IPS DF 4.7 (cell line): Measurements from ENCODE around the gene SUMO1.
"Not testable (repeated sequence)": the region's sequence is repeated elsewhere in the genome, so short reads cannot be mapped to it uniquely, and the experiment has no call there.

Experiments used
- DNase-seq: peaks from one replicate; pipeline ENCODE4 v3.0.0-alpha.2; 2013; ENCODE audit warnings: low spot score; ENCODE audit errors: extremely low read depth

The SUMO1 gene

DNA sequence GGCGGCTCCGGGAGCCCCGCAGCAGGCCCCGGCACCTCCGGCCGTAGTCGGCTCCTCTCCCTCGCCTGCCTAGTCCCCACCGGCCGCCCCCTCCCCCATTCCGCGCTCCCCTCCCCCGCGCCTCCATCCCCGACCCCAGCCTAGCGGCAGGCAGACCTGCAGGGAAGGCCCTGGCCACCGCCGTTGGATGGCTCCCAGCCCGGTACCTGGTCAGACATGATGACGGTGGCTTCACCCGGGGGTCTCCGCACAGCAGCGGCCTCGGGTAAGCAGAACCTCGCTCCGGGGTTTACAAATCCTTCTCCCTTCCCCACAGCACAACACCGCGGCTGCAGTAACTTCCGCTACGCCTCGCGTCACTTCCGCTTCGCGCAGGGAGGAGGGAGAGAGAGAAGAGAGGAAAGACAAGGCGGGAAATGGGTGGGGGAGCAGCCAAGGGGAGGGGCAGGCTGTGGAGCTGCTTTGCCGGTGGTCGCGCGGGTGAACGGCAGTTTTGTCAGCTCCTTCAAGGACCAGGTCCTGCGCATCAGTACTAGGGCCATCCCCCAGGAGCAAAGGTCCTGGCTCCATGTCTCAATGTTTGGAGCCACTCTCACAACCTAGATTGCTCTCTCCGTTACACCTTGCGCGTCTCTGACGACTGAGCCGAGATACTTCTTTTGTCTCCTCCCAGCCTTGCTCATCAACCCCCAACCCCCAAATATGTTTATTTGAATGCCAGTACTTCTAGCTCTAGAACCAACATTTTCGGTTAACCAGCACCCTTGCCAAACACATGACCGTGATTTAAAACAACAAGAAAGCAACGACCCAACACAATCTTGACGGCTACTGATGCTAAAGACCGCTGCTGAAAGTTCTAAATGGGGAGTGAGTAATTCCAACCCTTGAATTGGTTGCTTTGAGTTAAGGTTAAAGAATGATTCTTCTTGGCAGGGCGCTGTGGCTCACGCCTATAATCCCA, at the start of gene SUMO1:
TSS of gene SUMO1 (minus strand) at position 364 of the 964 bp plus-strand sequence. CDS start at position 218, 146 bp downstream.
- peak; percentile 87 for DNase-seq

- DNase-seq: no peak
Observed at GRCh38 chr2:202286595-202286994, 48.2 kb upstream of the SUMO1 start.

DNA sequence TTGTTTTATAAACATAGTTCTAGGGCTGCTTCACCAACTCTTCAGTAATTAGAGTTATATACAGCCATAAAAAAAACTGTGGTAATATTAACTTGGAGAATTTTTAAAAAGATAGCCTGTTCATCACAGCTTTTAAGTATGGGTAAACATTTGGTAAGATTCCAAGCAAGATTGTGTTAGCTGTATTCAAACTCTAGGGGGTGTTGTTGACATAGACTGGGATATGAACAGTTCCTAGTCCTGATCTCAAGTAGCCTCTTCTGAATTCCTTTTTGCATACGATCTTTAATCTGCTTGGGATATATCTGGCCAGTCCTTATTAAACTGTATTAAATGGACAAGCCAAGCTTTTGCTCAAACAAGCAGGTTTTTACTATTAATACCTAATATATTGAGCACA, 40.5 kb upstream of the SUMO1 start:
- no peak for DNase-seq

- no peak for DNase-seq
Observed at GRCh38 chr2:202278036-202278760, 39.8 kb upstream of the SUMO1 start.

DNA sequence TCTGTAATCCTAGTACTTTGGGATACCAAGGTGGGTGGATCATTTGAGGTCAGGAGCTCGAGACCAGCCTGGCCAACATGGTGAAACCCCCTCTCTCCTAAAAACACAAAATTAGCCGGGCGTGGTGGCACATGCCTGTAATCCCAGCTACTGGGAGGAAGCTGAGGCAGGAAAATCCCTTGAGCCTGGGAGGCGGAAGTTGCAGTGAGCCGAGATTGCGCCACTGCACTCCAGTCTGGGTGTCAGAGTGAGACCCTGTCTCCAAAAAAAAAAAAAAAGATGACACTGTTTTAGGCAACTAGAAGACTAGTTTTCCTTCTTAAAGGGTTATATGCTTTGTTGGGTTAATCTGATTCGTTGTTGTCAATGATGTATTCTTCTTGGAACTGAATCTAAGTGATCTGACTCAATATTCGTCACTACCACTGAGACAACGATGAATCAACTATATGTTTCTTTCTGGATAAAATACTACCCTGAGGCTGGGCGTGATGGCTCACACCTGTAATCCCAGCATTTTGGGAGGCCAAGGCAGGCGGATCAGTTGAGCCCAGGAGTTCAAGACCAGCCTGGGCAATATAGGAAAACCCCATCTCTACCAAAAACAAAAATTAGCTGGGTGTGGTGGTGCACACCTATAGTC, 37.8 kb upstream of the SUMO1 start:
- DNase-seq: not testable (repeated sequence)

DNA sequence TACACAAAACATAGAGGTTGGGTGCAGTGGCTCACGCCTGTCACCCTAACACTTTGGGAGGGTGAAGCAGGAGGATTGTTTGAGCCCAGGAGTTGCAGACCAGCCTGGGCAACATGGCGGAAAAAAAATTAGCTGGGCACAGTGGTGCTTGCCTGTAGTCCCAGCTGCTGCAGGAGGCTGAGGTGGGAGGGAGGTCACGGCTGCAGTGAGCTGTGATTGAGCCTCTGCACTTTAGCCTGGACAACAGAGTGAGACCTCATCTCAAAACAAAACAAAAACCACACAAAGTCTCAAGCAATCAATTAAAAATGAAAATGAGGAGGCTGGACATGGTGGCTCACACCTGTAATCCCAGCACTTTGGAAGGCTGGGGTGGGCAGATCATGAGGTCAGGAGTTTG, 32.1 kb upstream of the SUMO1 start:
- DNase-seq: no peak

DNA sequence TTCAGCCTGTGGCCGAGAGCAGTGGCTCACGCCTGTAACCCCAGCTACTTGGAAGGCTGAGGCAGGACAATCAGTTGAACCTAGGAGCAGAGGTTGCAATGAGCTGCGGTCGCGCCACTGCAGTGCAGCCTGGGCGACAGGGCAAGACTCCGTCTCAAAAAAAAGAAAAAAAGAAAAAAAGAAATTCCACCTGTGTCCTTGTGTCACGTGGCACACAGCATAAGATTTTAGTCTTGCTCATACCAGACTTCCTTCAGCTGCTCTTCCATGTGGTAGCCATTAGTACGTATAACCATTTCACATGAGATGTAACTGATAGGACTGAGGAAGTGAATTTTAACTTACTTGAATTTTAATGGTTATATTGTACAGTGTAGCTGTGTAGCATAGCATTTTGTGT, 31.2 kb upstream of the SUMO1 start:
- no peak for DNase-seq

DNA sequence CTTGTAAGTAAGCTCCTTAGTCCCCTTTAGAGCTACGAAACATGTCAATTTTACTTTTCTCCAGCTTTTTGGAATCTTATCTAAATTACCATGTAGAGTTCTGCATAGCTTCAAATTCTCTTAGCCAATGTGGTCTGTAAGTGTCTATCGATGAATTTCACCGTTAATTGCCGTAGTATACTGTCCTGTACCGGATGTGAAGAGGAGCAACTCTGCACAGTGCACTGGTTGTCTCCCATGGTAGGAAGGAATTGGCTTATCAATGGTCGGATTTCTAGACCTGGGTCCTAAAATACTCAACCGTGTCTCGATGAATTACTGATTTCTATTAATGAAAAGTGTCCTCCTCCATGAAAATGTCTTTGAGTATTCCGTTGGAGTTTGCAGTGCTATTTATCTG, 29.1 kb upstream of the SUMO1 start:
- DNase-seq: no peak

GRCh38 chr2:202265467-202266277, 27.3 kb upstream of the SUMO1 start, which contains the start of gene NOP58:
TSS of gene NOP58 (plus strand) at chr2:202265763. CDS start at chr2:202265942, 179 bp downstream.
- DNase-seq: peak; percentile 87

DNA sequence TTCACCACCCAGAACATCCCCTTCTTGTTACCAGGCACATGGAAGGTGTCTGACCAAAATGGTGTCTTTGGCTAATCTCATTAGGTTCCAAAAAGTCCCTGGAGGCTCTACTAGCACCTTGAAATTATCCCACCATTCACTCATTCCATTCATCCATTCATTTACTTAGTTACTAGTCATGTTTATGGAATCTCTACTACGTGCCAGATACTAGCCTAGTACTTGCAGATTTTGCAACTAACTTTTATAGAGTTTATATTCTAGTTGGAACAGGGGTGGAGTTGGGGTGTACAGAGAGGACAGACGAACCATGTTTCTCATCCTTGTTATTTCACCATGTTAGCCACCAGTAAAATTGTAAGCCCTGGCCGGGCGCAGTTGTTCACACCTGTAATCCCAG, 23.1 kb upstream of the SUMO1 start:
- no peak for DNase-seq

- DNase-seq: no peak
Observed at GRCh38 chr2:202251494-202251893, 13.1 kb upstream of the SUMO1 start.

- peak; percentile 91 for DNase-seq
Observed at GRCh38 chr2:202249521-202250253, 11.3 kb upstream of the SUMO1 start.

DNA sequence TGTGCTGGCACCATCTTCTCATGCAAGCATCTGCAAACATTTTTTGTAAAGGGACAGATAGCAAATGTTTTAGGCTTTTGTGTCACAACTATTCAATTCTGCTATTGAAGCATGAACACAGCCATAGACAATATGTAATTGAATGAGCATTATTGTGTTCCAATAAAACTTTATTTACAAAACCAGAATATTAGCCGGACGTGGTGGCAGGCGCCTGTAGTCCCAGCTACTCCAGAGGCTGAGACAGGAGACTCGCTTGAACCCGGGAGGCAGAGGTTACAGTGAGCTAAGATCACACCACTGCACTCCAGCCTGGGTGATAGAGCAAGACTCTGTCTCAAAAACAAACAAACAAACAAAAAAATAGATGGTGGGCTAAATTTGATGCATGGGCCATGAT, 9.3 kb upstream of the SUMO1 start:
- DNase-seq: not testable (repeated sequence)

DNA sequence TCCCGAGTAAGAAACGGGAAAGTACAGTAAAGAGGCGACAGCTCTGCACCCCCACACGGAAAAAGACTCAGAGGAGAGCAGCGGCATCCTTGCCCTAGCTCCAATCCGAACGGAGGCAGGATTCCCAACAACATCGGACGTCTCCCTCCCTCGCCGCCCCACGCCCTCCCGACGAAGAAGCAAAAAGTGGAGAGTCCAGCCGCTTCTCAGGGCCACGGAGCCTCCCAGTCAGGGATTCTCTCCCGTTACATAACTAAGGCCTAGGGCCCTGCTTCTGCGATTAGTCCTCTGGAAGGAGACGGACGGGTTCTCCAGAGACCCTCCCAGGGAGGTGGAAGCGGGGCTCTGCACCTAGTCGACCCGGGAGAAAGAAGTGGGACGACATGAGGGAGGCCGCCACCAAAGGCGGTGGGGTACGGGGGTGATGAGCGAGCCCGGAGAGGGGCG, 587 bp downstream of the SUMO1 start:
- no peak for DNase-seq

GRCh38 chr2:202221873-202222272, 16.5 kb downstream of the SUMO1 start:
- DNase-seq: no peak

DNA sequence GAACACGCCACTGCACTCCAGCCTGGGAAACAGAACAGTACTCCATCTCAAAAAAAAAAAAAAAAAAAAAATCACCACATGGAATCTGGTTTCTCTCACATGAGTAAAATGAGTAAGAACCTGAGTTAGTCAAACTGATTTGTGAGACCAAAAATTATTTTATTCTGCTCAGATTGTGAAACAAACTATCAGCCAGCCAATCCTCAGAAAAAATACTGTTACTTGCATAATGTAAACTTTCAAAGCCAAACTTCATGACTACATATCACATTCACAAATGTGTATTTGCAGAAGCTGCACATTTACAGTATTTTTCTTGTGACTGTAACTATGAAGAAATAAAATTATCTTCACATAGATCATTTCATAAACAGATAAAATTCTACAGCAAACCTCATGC, 23.2 kb downstream of the SUMO1 start:
- no peak for DNase-seq

- no peak for DNase-seq
Observed at GRCh38 chr2:202208526-202208925, 29.9 kb downstream of the SUMO1 start.

DNA sequence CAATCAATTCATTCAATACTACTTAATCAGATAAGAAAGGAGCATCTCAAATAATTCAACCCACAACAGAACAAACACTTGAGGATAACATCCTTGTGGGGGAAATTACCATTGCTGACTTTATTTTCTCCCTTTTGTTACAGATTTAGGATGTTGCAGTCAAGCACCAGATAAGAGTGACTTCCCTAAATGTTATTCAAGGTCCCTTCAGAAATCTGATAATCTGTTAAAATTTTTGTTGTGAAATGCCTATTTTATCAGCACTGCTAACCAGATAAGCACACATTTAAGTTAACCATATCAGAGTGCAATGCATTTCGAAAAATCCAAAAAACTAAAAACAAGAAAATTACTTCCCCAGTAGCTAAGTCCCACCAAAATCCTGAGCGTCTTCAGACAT, 33.5 kb downstream of the SUMO1 start:
- DNase-seq: no peak

DNA sequence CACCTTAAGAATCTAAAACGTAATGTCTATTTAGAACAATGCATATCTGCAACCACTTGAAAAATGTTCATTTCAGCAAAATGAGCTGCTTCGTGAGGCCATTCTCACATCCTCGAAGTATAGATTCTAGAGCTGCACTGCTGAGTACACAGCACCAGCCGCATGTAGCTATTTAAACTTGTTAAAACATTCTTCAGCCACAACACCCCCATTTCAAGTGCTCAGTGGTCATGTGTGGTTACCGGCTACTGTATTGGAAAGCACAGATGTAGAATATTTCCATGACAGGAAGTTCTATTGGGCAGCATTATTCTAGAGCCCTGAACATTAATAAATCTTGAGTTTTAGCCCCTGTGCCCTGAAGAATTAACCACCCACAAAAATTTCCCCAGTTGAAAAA, 35.0 kb downstream of the SUMO1 start:
- DNase-seq: no peak
